ENCODE measurements around the gene CYTIP. TPM values are rescaled to one million over a fixed set of nuclear protein-coding genes. Genes with fewer than 3 reads are reported as not detected.

Gene CYTIP
- total RNA-seq, 2 donors from 2014 or later: 0.31 TPM; not detected in 1

- Histone ChIP-seq H3K27ac (ENCODE audit: low read depth, low read length) (no peak overlapping the region), H3K9ac (ENCODE audit: extremely low read depth, low read length, poor library complexity, severe bottlenecking) (no peak overlapping the region), H3K36me3 (ENCODE audit: control insufficient read depth, insufficient read depth, low read length) (no peaks in the 10 kb centered on the region), H3K4me3 (ENCODE audit: low read length) (no peak overlapping the region), H3K4me1 (ENCODE audit: control insufficient read depth, insufficient read depth, low read length) (peaks cover 10% of the 10 kb centered on the region), H3K27me3 (ENCODE audit: control insufficient read depth, insufficient read depth, low read length, poor library complexity, severe bottlenecking) (no peaks in the 10 kb centered on the region), H3K9me3 (ENCODE audit: control insufficient read depth, low read length) (no peaks in the 10 kb centered on the region)
- H3K4me3 Mint-ChIP-seq: no peak overlapping the region
- no peaks in the 10 kb centered on the region for H3K9me3 Mint-ChIP-seq
- H3K4me1 Mint-ChIP-seq: peaks cover 17% of the 10 kb centered on the region
- no peaks in the 10 kb centered on the region for H3K27me3 Mint-ChIP-seq (ENCODE audit: insufficient read depth)
- peak overlapping the region; percentile 4 for H3K27ac Mint-ChIP-seq
- H3K36me3 Mint-ChIP-seq (ENCODE audit: low read depth): no peaks in the 10 kb centered on the region
- no peak for DNase-seq
- WGBS, 2 experiments (ENCODE audit: insufficient coverage in 1 of 2, insufficient read length in 1 of 2): 43 to 57% methylated on average over 1 to 3 of the region's 3 CpGs
- TF ChIP-seq, protein P1, sequence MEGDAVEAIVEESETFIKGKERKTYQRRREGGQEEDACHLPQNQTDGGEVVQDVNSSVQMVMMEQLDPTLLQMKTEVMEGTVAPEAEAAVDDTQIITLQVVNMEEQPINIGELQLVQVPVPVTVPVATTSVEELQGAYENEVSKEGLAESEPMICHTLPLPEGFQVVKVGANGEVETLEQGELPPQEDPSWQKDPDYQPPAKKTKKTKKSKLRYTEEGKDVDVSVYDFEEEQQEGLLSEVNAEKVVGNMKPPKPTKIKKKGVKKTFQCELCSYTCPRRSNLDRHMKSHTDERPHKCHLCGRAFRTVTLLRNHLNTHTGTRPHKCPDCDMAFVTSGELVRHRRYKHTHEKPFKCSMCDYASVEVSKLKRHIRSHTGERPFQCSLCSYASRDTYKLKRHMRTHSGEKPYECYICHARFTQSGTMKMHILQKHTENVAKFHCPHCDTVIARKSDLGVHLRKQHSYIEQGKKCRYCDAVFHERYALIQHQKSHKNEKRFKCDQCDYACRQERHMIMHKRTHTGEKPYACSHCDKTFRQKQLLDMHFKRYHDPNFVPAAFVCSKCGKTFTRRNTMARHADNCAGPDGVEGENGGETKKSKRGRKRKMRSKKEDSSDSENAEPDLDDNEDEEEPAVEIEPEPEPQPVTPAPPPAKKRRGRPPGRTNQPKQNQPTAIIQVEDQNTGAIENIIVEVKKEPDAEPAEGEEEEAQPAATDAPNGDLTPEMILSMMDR (conservative IDR thresholded peaks at IDR 0.05): no peak
These were observed 16.5 kb upstream of the CYTIP start for GRCh38 chr2:157460384-157460837.

GRCh38 chr2:157459486-157459885, 15.6 kb upstream of the CYTIP start:
- Histone ChIP-seq H3K27ac (ENCODE audit: low read depth, low read length) (no peak overlapping the region), H3K9me3 (ENCODE audit: control insufficient read depth, low read length) (no peaks in the 10 kb centered on the region), H3K9ac (ENCODE audit: extremely low read depth, low read length, poor library complexity, severe bottlenecking) (no peak overlapping the region), H3K36me3 (ENCODE audit: control insufficient read depth, insufficient read depth, low read length) (no peaks in the 10 kb centered on the region), H3K27me3 (ENCODE audit: control insufficient read depth, insufficient read depth, low read length, poor library complexity, severe bottlenecking) (no peaks in the 10 kb centered on the region), H3K4me3 (ENCODE audit: low read length) (no peak overlapping the region), H3K4me1 (ENCODE audit: control insufficient read depth, insufficient read depth, low read length) (peaks cover 10% of the 10 kb centered on the region)
- TF ChIP-seq, protein P1 (conservative IDR thresholded peaks at IDR 0.05): no peak
- DNase-seq: no peak
- H3K27ac Mint-ChIP-seq: no peak overlapping the region
- WGBS, 2 experiments (ENCODE audit: insufficient coverage in 1 of 2, insufficient read length in 1 of 2): 90 to 100% methylated on average over 2 to 6 of the region's 6 CpGs
- H3K27me3 Mint-ChIP-seq (ENCODE audit: insufficient read depth): no peaks in the 10 kb centered on the region
- H3K4me3 Mint-ChIP-seq: no peak overlapping the region
- H3K4me1 Mint-ChIP-seq: peaks cover 17% of the 10 kb centered on the region
- H3K36me3 Mint-ChIP-seq (ENCODE audit: low read depth): no peaks in the 10 kb centered on the region
- H3K9me3 Mint-ChIP-seq: no peaks in the 10 kb centered on the region

- no peak for DNase-seq
- no peak overlapping the region for H3K4me3 Mint-ChIP-seq
- H3K27ac ChIP-seq (ENCODE audit: low read depth, low read length): no peak overlapping the region
- no peaks in the 10 kb centered on the region for H3K36me3 ChIP-seq (ENCODE audit: control insufficient read depth, insufficient read depth, low read length)
- TF ChIP-seq, protein P1 (conservative IDR thresholded peaks at IDR 0.05): no peak
- H3K27ac Mint-ChIP-seq: no peak overlapping the region
- H3K9ac ChIP-seq (ENCODE audit: extremely low read depth, low read length, poor library complexity, severe bottlenecking): no peak overlapping the region
- H3K27me3 Mint-ChIP-seq (ENCODE audit: insufficient read depth): no peaks in the 10 kb centered on the region
- H3K4me1 Mint-ChIP-seq: peaks cover 19% of the 10 kb centered on the region
- H3K27me3 ChIP-seq (ENCODE audit: control insufficient read depth, insufficient read depth, low read length, poor library complexity, severe bottlenecking): no peaks in the 10 kb centered on the region
- no peaks in the 10 kb centered on the region for H3K9me3 Mint-ChIP-seq
- H3K36me3 Mint-ChIP-seq (ENCODE audit: low read depth): no peaks in the 10 kb centered on the region
- 75 to 100% methylated on average over 1 of the region's 1 CpG for WGBS, 2 experiments (ENCODE audit: insufficient coverage in 1 of 2, insufficient read length in 1 of 2)
- H3K4me3 ChIP-seq (ENCODE audit: low read length): no peak overlapping the region
- no peaks in the 10 kb centered on the region for H3K9me3 ChIP-seq (ENCODE audit: control insufficient read depth, low read length)
- H3K4me1 ChIP-seq (ENCODE audit: control insufficient read depth, insufficient read depth, low read length): no peaks in the 10 kb centered on the region
These were observed 3.9 kb upstream of the CYTIP start for GRCh38 chr2:157447741-157448140.

Measured in endodermal cell (in vitro differentiated cells).